GM10266 (cell line): ENCODE measurements around the gene PIGW.

Experiments used
- DNase-seq: peaks from one replicate; pipeline ENCODE4 v3.0.0; 2012; ENCODE audit errors: extremely low spot score
- TF ChIP-seq, protein P1 (sequence below): IDR thresholded peaks from 2 replicates; pipeline ENCODE4 v1.5.1; 2012; ENCODE audit warnings: mild to moderate bottlenecking, low read depth; ENCODE audit not compliant: control insufficient read depth, insufficient read depth; ENCODE audit errors: missing control alignments

PIGW gene

DNA sequence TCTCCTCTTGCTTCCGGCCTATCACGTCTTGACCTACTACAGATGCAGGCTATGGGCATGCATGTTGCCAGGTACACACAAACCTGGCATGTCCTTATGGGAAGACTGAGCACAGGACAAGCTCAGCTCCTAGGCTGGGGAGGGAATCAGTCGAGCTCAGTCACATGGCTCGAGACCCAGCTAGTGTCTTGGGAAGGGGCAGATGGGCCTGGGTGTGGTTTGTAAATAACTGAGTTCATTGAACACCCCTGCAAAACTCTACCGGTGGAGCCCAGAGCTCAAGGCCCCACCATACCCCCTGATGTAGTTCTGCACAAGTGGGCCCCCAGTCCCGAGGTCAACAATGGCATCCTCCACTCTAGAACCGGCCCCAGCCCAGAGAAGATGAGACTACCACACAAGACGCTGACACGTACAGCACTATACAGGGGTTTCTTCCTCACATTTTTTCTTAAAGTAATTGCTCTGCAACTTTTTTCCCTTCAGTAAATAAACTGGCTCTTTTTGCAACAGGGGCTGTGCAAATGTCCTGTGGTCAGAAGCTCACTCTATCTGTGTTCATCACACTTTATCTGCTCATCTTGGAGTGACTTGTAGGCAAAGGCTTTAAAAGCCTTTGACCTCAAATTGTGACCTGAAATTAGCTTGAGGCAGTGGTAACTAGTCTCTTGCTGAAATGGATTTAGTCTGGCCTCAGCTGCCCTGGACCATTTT lies 25.4 kb upstream of the PIGW start:
- TF ChIP-seq, protein P1, sequence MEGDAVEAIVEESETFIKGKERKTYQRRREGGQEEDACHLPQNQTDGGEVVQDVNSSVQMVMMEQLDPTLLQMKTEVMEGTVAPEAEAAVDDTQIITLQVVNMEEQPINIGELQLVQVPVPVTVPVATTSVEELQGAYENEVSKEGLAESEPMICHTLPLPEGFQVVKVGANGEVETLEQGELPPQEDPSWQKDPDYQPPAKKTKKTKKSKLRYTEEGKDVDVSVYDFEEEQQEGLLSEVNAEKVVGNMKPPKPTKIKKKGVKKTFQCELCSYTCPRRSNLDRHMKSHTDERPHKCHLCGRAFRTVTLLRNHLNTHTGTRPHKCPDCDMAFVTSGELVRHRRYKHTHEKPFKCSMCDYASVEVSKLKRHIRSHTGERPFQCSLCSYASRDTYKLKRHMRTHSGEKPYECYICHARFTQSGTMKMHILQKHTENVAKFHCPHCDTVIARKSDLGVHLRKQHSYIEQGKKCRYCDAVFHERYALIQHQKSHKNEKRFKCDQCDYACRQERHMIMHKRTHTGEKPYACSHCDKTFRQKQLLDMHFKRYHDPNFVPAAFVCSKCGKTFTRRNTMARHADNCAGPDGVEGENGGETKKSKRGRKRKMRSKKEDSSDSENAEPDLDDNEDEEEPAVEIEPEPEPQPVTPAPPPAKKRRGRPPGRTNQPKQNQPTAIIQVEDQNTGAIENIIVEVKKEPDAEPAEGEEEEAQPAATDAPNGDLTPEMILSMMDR: no peak
- no peak for DNase-seq

DNA sequence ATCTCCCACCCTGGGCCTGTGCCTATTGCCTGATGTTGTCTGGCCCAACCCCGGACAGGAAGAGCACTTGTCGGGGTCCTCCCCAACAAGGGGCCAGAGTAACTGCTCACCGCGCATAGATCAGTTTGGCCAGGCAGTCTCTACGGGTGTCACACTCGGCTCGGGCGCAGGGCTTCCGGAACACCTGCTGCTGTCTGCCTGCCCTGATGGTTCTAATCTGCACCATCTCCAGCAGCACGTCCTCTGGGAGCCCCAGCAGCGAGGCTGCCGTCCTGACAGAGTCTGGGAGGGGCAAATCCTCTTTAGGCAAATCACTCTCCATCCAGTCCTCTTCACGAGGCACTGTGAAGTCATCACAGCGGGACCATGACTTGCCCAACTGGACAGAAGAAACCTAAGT lies 24.2 kb upstream of the PIGW start:
- TF ChIP-seq, protein P1: no peak
- DNase-seq: no peak

DNA sequence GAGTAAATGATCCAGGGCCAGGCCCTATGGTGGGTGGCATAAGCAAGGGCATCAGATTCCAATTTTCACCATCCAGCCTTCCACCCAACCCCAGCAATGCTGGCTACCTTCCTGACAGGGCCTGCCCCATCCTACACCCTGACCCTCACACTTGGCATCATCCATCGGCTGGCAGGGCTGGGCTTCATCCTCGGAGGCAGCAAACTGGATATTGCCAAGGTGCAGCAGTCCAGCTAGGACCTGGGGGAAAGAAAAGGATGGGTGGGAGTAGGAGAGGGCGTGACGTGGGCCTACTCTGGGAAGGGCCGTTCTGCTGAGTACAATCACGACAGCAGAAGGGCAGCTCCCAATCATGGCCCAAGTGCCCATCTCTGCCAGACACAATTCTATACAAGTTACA lies 23.6 kb upstream of the PIGW start:
- no peak for DNase-seq
- TF ChIP-seq, protein P1: no peak

DNA sequence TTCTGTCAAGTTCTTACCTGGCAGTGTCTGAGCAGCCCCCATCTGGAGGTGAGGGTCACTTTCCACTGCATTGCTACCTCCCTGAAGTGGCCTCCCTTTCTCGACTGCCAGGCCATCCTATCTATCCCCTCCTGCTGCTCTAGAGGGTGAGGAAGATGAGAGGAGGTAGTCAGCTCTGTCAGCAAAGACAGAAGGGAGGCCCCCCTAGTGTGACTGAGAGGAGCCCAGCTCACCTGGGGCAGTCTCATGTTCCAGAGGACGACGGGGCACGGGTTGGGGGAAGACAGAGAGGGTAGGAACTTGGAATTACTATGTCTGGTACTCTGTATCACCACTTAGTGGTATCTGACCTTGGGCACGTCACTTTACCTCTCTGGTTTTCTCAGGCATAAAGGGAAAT lies 22.1 kb upstream of the PIGW start:
- TF ChIP-seq, protein P1: no peak
- no peak for DNase-seq

DNA sequence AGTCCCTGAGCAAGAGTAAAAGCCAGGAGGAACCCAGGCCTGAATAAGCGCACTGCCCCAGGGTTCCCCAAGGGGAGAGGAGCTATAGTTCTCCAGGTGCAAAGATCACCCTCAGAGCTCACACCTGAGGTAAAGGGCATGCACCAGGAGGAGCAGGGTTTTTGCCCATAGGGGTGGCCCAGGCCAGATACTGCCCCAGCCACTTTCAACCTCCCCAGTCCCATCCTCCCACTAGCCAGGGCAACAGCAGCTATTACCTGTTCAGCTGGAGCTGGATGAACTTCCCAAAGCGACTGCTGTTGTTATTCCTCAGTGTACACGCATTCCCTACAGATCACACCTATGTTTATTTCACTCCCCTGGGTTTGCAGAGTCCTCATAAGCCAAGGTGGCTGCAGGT lies 19.9 kb upstream of the PIGW start:
- TF ChIP-seq, protein P1: no peak
- DNase-seq: no peak

DNA sequence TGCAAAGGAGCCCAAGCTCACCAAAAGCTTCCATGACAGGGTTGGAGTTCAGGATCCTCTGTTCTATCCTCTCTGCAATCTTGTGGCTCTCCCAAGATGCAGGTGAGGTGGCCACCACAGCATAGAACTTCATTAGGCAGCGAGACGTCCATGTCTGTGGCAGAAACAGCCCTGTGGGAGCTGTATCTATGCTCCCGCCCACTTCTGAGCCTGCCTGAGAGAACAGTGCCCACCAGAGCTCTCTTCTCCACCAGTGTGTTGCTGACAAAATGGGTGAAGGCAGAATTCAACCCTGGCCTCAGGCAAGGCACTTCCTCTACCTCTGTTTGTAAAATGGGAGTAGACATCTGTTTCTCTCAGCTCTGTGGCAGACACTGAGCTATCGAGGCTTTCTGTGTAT lies 18.9 kb upstream of the PIGW start:
- no peak for DNase-seq
- TF ChIP-seq, protein P1: no peak

DNA sequence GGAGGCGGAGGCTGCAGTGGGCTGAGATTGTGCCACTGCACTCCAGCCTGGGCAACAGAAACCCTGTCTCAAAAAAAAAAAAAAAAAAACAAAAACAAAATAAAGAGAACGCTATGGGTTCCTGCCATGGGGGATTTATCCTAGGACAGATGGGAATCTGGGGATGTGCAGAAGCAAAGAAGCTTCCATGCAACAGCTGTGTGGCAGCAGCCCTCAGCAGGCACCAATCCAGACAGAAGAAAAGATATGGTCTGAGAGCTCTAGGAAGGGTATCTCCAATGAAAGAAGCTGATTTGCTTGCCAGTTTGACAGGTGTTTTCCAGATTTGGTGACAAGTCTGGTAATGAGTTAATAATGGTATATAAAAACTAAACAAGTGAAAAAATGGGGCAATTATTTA lies 11.7 kb upstream of the PIGW start:
- DNase-seq: no peak
- TF ChIP-seq, protein P1: no peak
